ENCODE measurements around the gene ATPAF2. TPM values are rescaled to one million over a fixed set of nuclear protein-coding genes. Genes with fewer than 3 reads are reported as not detected.

The ATPAF2 gene
- total and polyA plus RNA-seq, 10 of the 15 experiments (the other 5 are each of a cell fraction or from before 2014, with no cell fraction given): 6.5 to 33.0 (median 26.5) TPM

DNA sequence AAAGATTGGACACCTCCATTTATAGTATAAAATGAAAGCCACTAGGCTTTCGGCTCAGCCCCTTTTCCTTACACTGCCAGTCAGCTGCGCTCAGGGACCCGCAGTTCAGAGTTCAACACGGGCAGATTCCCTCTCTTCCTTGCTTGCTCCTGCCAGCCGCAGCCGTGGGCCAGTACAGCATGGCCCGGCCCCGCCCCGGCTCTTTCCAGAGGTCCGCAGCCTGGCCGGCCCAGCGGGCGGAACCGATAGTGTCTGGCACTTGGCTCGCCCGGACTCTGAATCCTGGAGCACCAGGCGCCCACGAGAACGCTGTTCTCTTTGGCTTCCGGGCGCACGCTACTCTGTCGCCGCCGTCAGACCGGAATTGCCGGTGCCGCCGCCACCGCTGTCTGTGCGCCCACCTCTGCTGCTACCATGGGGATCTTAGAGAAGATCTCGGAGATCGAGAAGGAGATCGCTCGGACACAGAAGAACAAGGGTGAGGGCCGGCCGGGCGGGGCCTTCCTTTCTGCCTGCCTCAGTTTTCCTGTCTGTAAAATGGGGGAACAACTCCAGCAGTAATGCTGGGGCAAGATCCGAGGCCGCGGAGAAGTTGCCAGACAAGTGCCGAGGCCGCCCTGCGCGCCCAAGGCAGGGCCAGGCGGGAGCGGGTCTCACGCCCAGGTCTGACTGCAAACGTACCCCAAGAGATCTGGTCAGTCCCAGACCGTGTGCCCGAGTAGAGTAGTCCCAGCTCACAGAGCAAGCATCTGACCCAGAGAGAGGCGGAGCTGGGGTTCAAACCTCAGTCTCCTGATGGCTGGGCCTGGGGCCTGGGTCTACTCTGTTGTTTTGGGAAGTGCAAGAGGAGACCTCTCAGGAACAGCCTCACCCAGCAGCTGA is 48.9 kb upstream of the ATPAF2 start, which contains the start of gene DRG2 (continued):
- TF ChIP-seq WRNIP1 (IDR thresholded peaks at IDR 0.05; ENCODE audit: borderline replicate concordance, low read depth, low read length): 0 out of 2 replicates have a peak, but pooled peaks have one; percentile 51
- TF ChIP-seq ETV6 (conservative IDR thresholded peaks at IDR 0.05 in 1 of 2, IDR thresholded peaks at IDR 0.05 in 1 of 2; ENCODE audit: borderline replicate concordance in 1 of 2, low read depth in 1 of 2): peak in 1 of 2 experiments; percentile 62; a peak in 1 of 4 replicates
- peak; percentile 28; the same call in 1 of the 2 replicates for TF ChIP-seq MTA2 (IDR thresholded peaks at IDR 0.05; ENCODE audit: low read depth)
- TF ChIP-seq BCL11A (IDR thresholded peaks at IDR 0.05; ENCODE audit: low read depth, low read length): no peak
- peak; percentile 95 for TF ChIP-seq GABPA (IDR thresholded peaks at IDR 0.05; ENCODE audit: low read depth)
- TF ChIP-seq, protein P1, sequence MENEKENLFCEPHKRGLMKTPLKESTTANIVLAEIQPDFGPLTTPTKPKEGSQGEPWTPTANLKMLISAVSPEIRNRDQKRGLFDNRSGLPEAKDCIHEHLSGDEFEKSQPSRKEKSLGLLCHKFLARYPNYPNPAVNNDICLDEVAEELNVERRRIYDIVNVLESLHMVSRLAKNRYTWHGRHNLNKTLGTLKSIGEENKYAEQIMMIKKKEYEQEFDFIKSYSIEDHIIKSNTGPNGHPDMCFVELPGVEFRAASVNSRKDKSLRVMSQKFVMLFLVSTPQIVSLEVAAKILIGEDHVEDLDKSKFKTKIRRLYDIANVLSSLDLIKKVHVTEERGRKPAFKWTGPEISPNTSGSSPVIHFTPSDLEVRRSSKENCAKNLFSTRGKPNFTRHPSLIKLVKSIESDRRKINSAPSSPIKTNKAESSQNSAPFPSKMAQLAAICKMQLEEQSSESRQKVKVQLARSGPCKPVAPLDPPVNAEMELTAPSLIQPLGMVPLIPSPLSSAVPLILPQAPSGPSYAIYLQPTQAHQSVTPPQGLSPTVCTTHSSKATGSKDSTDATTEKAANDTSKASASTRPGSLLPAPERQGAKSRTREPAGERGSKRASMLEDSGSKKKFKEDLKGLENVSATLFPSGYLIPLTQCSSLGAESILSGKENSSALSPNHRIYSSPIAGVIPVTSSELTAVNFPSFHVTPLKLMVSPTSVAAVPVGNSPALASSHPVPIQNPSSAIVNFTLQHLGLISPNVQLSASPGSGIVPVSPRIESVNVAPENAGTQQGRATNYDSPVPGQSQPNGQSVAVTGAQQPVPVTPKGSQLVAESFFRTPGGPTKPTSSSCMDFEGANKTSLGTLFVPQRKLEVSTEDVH (IDR thresholded peaks at IDR 0.05; ENCODE audit: low read depth, partially characterized antibody): peak; percentile 85
- TF ChIP-seq HDGF (IDR thresholded peaks at IDR 0.05): no peak
- peak; percentile 95 for TF ChIP-seq IKZF1 (conservative IDR thresholded peaks at IDR 0.05)
- TF ChIP-seq CHD2 (IDR thresholded peaks at IDR 0.05; ENCODE audit: borderline replicate concordance, low read depth, low read length): no peak
- TF ChIP-seq MYC (IDR thresholded peaks at IDR 0.05; ENCODE audit: insufficient read depth, insufficient read length, insufficient replicate concordance, low read length, severe bottlenecking): peak; percentile 80
- peak; percentile 80 for TF ChIP-seq MEF2A (IDR thresholded peaks at IDR 0.05; ENCODE audit: insufficient read depth, low read depth, low read length)
- no peak for TF ChIP-seq KAT2A (conservative IDR thresholded peaks at IDR 0.05; ENCODE audit: control insufficient read depth, low read depth, low read length)
- no peak for TF ChIP-seq NFYA (IDR thresholded peaks at IDR 0.05; ENCODE audit: borderline replicate concordance, low read depth, low read length)
- TF ChIP-seq, protein P2, sequence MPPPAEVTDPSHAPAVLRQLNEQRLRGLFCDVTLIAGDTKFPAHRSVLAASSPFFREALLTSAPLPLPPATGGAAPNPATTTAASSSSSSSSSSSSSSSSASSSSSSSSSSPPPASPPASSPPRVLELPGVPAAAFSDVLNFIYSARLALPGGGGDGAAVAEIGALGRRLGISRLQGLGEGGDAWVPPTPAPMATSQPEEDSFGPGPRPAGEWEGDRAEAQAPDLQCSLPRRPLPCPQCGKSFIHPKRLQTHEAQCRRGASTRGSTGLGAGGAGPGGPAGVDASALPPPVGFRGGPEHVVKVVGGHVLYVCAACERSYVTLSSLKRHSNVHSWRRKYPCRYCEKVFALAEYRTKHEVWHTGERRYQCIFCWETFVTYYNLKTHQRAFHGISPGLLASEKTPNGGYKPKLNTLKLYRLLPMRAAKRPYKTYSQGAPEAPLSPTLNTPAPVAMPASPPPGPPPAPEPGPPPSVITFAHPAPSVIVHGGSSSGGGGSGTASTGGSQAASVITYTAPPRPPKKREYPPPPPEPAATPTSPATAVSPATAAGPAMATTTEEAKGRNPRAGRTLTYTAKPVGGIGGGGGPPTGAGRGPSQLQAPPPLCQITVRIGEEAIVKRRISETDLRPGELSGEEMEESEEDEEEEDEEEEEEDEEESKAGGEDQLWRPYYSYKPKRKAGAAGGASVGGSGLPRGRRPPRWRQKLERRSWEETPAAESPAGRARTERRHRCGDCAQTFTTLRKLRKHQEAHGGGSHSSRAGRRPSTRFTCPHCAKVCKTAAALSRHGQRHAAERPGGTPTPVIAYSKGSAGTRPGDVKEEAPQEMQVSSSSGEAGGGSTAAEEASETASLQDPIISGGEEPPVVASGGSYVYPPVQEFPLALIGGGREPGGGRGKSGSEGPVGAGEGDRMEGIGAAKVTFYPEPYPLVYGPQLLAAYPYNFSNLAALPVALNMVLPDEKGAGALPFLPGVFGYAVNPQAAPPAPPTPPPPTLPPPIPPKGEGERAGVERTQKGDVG (CRISPR knock-in tag; IDR thresholded peaks at IDR 0.05): no peak
- peak; percentile 82 for TF ChIP-seq CREM (IDR thresholded peaks at IDR 0.05; ENCODE audit: low read depth)
- no peak for TF ChIP-seq CHD4 (IDR thresholded peaks at IDR 0.05)
- TF ChIP-seq TARDBP (IDR thresholded peaks at IDR 0.05; ENCODE audit: borderline replicate concordance): peak; percentile 94
- no peak for TF ChIP-seq SMC3 (IDR thresholded peaks at IDR 0.05; ENCODE audit: borderline replicate concordance, low read length)
- peak; percentile 74 for TF ChIP-seq NR2C1 (IDR thresholded peaks at IDR 0.05)
- TF ChIP-seq YY1 (IDR thresholded peaks at IDR 0.05; ENCODE audit: low read depth, low read length): peak; percentile 91
- peak; percentile 9 to 82 for TF ChIP-seq EGR1 (IDR thresholded peaks at IDR 0.05; ENCODE audit: borderline replicate concordance in 1 of 2, low read depth in 2 of 2, low read length in 2 of 2)
- peak; percentile 50; the same call in 1 of the 2 replicates for TF ChIP-seq SREBF1 (IDR thresholded peaks at IDR 0.05; ENCODE audit: low read length)
- no peak for TF ChIP-seq HDAC6 (IDR thresholded peaks at IDR 0.05; ENCODE audit: unreplicated experiment)
- peak; percentile 72; the same call in 1 of the 2 replicates for TF ChIP-seq EED (IDR thresholded peaks at IDR 0.05; ENCODE audit: low read depth)
- peak; percentile 74; the same call in 1 of the 2 replicates for TF ChIP-seq TCF3 (IDR thresholded peaks at IDR 0.05; ENCODE audit: borderline replicate concordance, insufficient read depth, low read depth, low read length)
